Neural cell (in vitro differentiated cells): Measurements from ENCODE around the gene SLCO2B1. TPM values are rescaled to one million over a fixed set of nuclear protein-coding genes. Genes with fewer than 3 reads are reported as not detected.

Source experiments
- H2AFZ ChIP-seq: fragments of 200-600, 300-800 bp; sonication (generic), shearing (Covaris generic); 2 replicates; pipeline ENCODE4 v1.6.0; 2014; ENCODE audit warnings: low read depth, mild to moderate bottlenecking, antibody characterized with exemption, low read length, moderate library complexity
- H3F3A ChIP-seq: fragments of 200-600 bp; shearing (Covaris generic); 2 replicates; pipeline ENCODE4 v1.6.1; 2016; ENCODE audit warnings: mild to moderate bottlenecking, moderate library complexity, mixed read lengths, antibody characterized with exemption, low read length; ENCODE audit not compliant: insufficient read depth, poor library complexity, severe bottlenecking
- H3K27ac ChIP-seq: fragments of 200-600, 300-800 bp; sonication (generic), shearing (Covaris generic); 2 replicates; pipeline ENCODE4 v1.5.1; 2014; ENCODE audit warnings: mild to moderate bottlenecking, low read length, moderate library complexity
- H3K27me3 ChIP-seq: fragments of 300-800, 200-600 bp; sonication (generic), shearing (Covaris generic); 2 replicates; pipeline ENCODE4 v1.6.0; 2014; ENCODE audit warnings: mild to moderate bottlenecking, low read depth, low read length, moderate library complexity; ENCODE audit not compliant: insufficient read depth
- H3K36me3 ChIP-seq: fragments of 300-800, 200-600 bp; sonication (generic), shearing (Covaris generic); 2 replicates; pipeline ENCODE4 v1.5.1; 2014; ENCODE audit warnings: mild to moderate bottlenecking, antibody characterized with exemption, low read length, moderate library complexity; ENCODE audit not compliant: insufficient read depth
- H3K4me2 ChIP-seq: fragments of 300-800, 200-600 bp; sonication (generic), shearing (Covaris generic); 2 replicates; pipeline ENCODE4 v1.6.0; 2014; ENCODE audit warnings: mild to moderate bottlenecking, low read length
- H3K4me3 ChIP-seq: fragments of 300-800, 200-600 bp; sonication (generic), shearing (Covaris generic); 2 replicates; pipeline ENCODE4 v1.5.1; 2014; ENCODE audit warnings: mild to moderate bottlenecking, low read length, moderate library complexity
- H3K79me2 ChIP-seq: fragments of 200-600 bp; shearing (Covaris generic); replicated peaks from 2 replicates; pipeline ENCODE4 v1.6.0; 2014; ENCODE audit warnings: mild to moderate bottlenecking, low read length, moderate library complexity; ENCODE audit not compliant: insufficient read depth
- H3K9ac ChIP-seq: fragments of 300-800, 200-600 bp; sonication (generic), shearing (Covaris generic); 2 replicates; pipeline ENCODE4 v1.6.1; 2016; ENCODE audit warnings: mild to moderate bottlenecking, low read length, mixed read lengths
- H3K9me2 ChIP-seq: fragments of 200-600 bp; shearing (Covaris generic); 2 replicates; pipeline ENCODE4 v1.6.1; 2016; ENCODE audit warnings: mild to moderate bottlenecking, low read length, mixed read lengths; ENCODE audit not compliant: insufficient read depth
- H3K9me3 ChIP-seq: fragments of 200-600, 300-800 bp; sonication (generic), shearing (Covaris generic); 2 replicates; pipeline ENCODE4 v1.6.1; 2016; ENCODE audit warnings: mild to moderate bottlenecking, mixed run types, low read length, moderate library complexity, mixed read lengths
- H4K20me1 ChIP-seq: fragments of 200-600 bp; shearing (Covaris generic); 2 replicates; pipeline ENCODE4 v1.6.1; 2016; ENCODE audit warnings: mild to moderate bottlenecking, mixed run types; ENCODE audit not compliant: insufficient read depth
- CTCF ChIP-seq: fragments of 450-650 bp; IDR thresholded peaks from 2 replicates; pipeline ENCODE4 v1.5.1; 2014; ENCODE audit warnings: antibody characterized with exemption, mild to moderate bottlenecking, moderate library complexity; ENCODE audit not compliant: poor library complexity, severe bottlenecking
- EP300 ChIP-seq: fragments of 450-650 bp; conservative IDR thresholded peaks from 2 replicates; pipeline ENCODE4 v1.6.1; 2014; ENCODE audit warnings: antibody characterized with exemption, mild to moderate bottlenecking, moderate library complexity; ENCODE audit not compliant: poor library complexity, severe bottlenecking
- EZH2 ChIP-seq: fragments of 200-600, 300-800 bp; shearing (Covaris generic), sonication (generic); IDR thresholded peaks from 2 replicates; pipeline ENCODE4 v1.6.1; 2014; ENCODE audit warnings: antibody characterized with exemption, low read length, borderline replicate concordance, mild to moderate bottlenecking; ENCODE audit not compliant: insufficient read depth, poor library complexity, severe bottlenecking
- MXI1 ChIP-seq: fragments of 450-650 bp; conservative IDR thresholded peaks from 2 replicates; pipeline ENCODE4 v1.6.1; 2014; ENCODE audit warnings: antibody characterized with exemption, mild to moderate bottlenecking; ENCODE audit not compliant: poor library complexity, severe bottlenecking
- POLR2AphosphoS5 ChIP-seq: IDR thresholded peaks from 2 replicates; pipeline ENCODE4 v1.6.1; 2012
- RAD21 ChIP-seq: fragments of 450-650 bp; conservative IDR thresholded peaks from 2 replicates; pipeline ENCODE4 v1.6.1; 2014; ENCODE audit warnings: antibody characterized with exemption, mild to moderate bottlenecking, moderate library complexity
- REST ChIP-seq: IDR thresholded peaks from 2 replicates; pipeline ENCODE4 v1.6.1; 2012; ENCODE audit warnings: borderline replicate concordance
- SMC3 ChIP-seq: fragments of 450-650 bp; conservative IDR thresholded peaks from 2 replicates; pipeline ENCODE4 v1.6.1; 2014; ENCODE audit warnings: antibody characterized with exemption, mild to moderate bottlenecking, moderate library complexity; ENCODE audit not compliant: poor library complexity
- TAF1 ChIP-seq: IDR thresholded peaks from 2 replicates; pipeline ENCODE4 v1.6.1; 2012; ENCODE audit warnings: low read depth
- polyA plus RNA-seq: library from polyadenylated mRNA; depleted of rRNA; stranded (reverse); fragments of >200 nt; gene quantifications from 2 replicates; pipeline ENCODE4 v1.2.3, GENCODE V29; 2014

Gene SLCO2B1
- polyA plus RNA-seq, 1 donor from 2014 or later = not detected

GRCh38 chr11:75186999-75187398 is 36.1 kb downstream of the SLCO2B1 start:
- Histone ChIP-seq H2AFZ (no peak overlapping the region), H3K4me2 (no peak overlapping the region), H3K9me3 (no peaks in the 10 kb centered on the region), H3F3A (no peaks in the 10 kb centered on the region), H4K20me1 (no peaks in the 10 kb centered on the region), H3K36me3 (no peaks in the 10 kb centered on the region), H3K79me2 (no peaks in the 10 kb centered on the region), H3K4me3 (no peak overlapping the region), H3K9ac (no peak overlapping the region), H3K27me3 (no peaks in the 10 kb centered on the region), H3K27ac (no peak overlapping the region), H3K9me2 (no peaks in the 10 kb centered on the region)
- no peak for TF ChIP-seq POLR2AphosphoS5
- TF ChIP-seq CTCF = no peak
- no peak for TF ChIP-seq REST
- TF ChIP-seq SMC3 = no peak
- TF ChIP-seq RAD21 = no peak
- TF ChIP-seq EZH2 = no peak
- TF ChIP-seq TAF1 = no peak
- TF ChIP-seq EP300 = no peak
- no peak for TF ChIP-seq MXI1

- no peak for TF ChIP-seq REST
- TF ChIP-seq EZH2 = no peak
- TF ChIP-seq TAF1 = no peak
- TF ChIP-seq CTCF = no peak
- TF ChIP-seq EP300 = no peak
- TF ChIP-seq POLR2AphosphoS5 = no peak
- no peak for TF ChIP-seq SMC3
- no peak for TF ChIP-seq MXI1
- TF ChIP-seq RAD21 = no peak
- H3F3A ChIP-seq = no peaks in the 10 kb centered on the region
- no peaks in the 10 kb centered on the region for H4K20me1 ChIP-seq
- no peaks in the 10 kb centered on the region for H3K79me2 ChIP-seq
- no peak overlapping the region for H3K4me2 ChIP-seq
- no peak overlapping the region for H3K27ac ChIP-seq
- H3K9ac ChIP-seq = no peak overlapping the region
- no peak overlapping the region for H2AFZ ChIP-seq
- no peaks in the 10 kb centered on the region for H3K9me2 ChIP-seq
- no peaks in the 10 kb centered on the region for H3K9me3 ChIP-seq
- H3K27me3 ChIP-seq = no peaks in the 10 kb centered on the region
- H3K36me3 ChIP-seq = no peaks in the 10 kb centered on the region
- no peak overlapping the region for H3K4me3 ChIP-seq
Measured at GRCh38 chr11:75188671-75189070, 37.8 kb downstream of the SLCO2B1 start.
